ENCODE results near the gene UGT1A9.
"Not testable (repeated sequence)": the region's sequence is repeated elsewhere in the genome, so short reads cannot be mapped to it uniquely, and the experiment has no call there.

Gene UGT1A9

GRCh38 chr2:233671290-233672161 lies at the start of gene UGT1A9:
Gene UGT1A9 (plus strand): TSS chr2:233671898. CDS start chr2:233671935, 37 bp downstream.
- no peak for DNase-seq (ENCODE audit: low spot score)

GRCh38 chr2:233627331-233628025 lies 44.2 kb upstream of the UGT1A9 start:
- no peak for DNase-seq (ENCODE audit: low spot score)

DNA sequence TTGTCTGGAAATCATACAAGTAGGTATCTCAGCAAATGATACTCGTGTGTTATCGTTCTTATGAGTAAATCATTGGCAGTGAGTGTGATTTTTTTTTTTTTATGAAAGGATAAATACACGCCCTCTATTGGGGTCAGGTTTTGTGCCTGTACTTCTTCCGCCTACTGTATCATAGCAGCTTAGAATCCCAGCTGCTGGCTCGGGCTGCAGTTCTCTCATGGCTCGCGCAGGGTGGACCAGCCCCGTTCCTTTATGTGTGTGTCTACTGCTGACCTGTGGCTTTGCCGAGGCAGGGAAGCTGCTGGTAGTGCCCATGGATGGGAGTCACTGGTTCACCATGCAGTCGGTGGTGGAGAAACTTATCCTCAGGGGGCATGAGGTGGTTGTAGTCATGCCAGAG lies 35.4 kb upstream of the UGT1A9 start, which contains the start of gene UGT1A10:
Gene UGT1A10, plus strand, starts transcription at position 143 of the 400 bp plus-strand sequence. Its CDS starts 75 bp downstream, at position 218.
- DNase-seq (ENCODE audit: low spot score), result not testable (repeated sequence)

DNA sequence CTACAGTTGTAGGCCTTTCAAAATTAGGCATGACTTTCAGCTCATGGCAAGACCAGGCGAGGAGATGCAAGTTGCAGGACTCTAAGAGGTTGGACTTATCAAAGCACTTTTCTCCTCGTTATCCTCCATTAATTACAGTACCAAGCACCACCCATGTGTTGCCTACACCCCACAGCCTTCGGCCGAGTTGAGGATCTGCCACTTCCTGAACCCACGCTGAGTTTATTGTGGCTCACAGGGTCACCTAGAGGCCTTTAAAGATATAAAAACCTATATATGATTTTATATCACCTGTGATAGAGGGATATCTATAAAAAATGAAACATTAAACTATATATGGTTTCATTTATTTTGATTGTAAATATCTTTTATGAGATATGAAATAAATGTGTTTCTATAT lies 32.9 kb upstream of the UGT1A9 start:
- no peak for DNase-seq (ENCODE audit: low spot score)

DNA sequence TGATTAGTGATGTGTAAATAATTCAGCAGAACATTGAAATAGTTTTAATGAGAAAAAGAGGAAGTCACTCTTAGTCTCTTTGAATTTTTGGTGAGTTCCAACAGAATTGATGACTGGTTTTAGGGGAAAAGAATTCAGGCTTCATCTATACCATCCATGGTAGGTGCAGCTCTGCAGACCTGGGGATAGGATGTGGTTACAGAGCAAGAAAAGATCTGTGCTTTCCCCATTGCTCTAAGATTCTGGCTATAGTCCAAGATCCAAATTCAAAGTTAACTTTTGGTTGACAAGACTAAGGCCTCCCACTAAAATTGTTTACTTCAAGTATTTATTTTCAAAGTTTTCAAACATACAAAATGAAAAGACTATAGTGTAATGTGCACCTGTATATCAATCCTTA lies 31.8 kb upstream of the UGT1A9 start:
- no peak for DNase-seq (ENCODE audit: low spot score)

DNA sequence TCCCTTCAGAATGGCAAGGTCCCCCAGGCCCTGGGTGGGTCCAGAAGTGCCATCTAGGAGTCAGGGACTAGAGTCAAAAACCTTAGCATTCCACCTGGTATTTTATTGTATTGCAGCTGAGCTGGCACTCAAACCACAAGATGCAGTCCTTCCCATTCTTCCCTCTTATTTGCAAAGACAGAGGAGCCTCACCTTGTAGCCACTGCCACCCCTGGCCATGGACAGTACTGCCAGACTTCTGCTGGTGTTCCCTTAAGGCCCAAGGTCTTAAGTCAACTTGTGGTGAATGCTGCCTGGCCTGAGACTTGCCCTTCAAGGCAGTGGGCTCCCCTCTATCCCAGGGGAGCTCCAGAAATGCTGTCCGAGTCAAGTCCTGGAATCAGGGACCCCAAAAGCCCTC lies 28.6 kb upstream of the UGT1A9 start:
- no peak for DNase-seq (ENCODE audit: low spot score)

GRCh38 chr2:233646033-233646432 lies 25.7 kb upstream of the UGT1A9 start:
- DNase-seq (ENCODE audit: low spot score), result not testable (repeated sequence)

GRCh38 chr2:233650981-233651380 lies 20.7 kb upstream of the UGT1A9 start:
- DNase-seq (ENCODE audit: low spot score), result no peak

DNA sequence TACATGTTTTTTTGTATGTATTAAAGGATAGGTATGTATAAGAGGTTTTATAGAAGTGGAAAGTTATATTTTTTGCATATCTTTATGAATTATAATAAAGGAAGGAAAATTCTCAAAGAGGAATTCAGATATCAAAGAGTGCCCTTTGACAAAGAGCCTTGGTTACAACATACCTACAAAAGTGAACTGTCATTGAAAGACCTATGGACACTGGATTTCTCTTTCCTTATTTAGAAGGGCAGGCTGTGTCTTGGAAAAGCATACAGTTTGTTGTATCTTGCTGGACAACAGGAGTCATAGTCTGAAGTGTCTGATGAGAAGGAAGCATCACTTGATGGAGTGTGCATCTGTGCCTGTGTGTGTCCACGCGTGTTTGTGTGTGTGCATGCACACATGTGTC lies 20.3 kb upstream of the UGT1A9 start:
- DNase-seq (ENCODE audit: low spot score), result no peak

- DNase-seq (ENCODE audit: low spot score), result no peak
These were observed 17.2 kb upstream of the UGT1A9 start for GRCh38 chr2:233654501-233654900.

GRCh38 chr2:233655043-233655442 lies 16.7 kb upstream of the UGT1A9 start:
- DNase-seq (ENCODE audit: low spot score), result no peak

- not testable (repeated sequence) for DNase-seq (ENCODE audit: low spot score)
These were observed 15.8 kb upstream of the UGT1A9 start for GRCh38 chr2:233655943-233656342.

DNA sequence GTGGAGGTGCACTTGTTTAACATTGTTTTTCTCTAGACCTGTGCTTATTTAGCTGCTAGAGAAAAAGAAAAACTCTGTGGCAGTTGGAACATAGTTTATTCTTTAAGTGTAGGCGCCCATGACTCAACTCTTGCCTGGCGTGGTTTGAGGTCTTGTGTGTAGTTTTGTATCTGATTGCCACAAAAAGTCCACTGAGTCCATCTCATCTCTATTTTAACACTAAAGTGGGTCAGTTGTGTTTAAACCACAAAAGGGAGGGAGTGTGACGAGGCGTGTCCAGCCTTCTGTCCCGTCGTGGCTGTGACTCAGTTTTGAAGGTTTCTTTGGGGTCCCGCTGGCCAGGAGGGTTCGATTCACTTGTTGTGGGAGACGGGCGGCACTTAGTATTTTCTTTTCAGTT lies 15.3 kb upstream of the UGT1A9 start:
- DNase-seq (ENCODE audit: low spot score), result no peak

GRCh38 chr2:233658610-233659009 lies 13.1 kb upstream of the UGT1A9 start:
- DNase-seq (ENCODE audit: low spot score), result no peak

GRCh38 chr2:233663911-233664310 lies 7.8 kb upstream of the UGT1A9 start:
- DNase-seq (ENCODE audit: low spot score), result no peak

GRCh38 chr2:233668605-233669260 lies 3.0 kb upstream of the UGT1A9 start:
- DNase-seq (ENCODE audit: low spot score), result no peak

- no peak for DNase-seq (ENCODE audit: low spot score)
These were observed 1.2 kb downstream of the UGT1A9 start for GRCh38 chr2:233672886-233673285.

DNA sequence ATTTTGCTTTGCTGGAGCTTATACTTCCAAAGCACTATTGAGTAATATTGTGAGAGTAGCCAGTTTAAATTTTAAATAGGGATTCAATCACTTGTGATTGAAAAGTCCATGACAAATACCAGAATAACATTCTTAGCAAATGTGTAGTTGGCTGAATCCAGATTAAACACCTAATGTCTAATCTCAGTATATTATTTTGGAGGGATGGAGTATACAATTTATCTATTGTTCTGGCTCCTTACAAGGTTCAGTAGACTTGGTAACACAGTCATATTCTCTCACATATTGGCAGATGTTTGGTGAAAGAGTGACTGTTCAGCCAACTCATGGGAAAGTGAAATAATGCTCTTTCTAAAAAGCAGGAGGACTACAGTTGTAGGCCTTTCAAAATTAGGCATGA lies 2.2 kb downstream of the UGT1A9 start:
- DNase-seq (ENCODE audit: low spot score), result no peak

DNA sequence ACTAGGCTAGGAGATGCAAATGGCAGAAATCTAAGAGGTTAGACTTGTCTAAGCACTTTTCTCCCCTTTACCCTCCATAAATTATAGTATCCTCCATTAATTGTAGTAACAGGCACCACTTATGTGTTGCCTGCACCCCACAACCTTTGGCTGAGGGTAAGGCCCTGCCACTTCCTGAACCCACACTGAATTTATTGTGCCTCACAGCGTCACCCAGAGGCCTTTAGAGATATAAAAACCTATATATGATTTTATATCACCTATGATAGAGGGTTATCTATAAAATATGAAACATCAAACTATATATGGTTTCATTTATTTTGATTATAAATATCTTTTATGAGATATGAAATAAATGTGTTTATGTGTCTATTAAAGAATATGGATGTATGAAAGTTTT lies 2.6 kb downstream of the UGT1A9 start:
- no peak for DNase-seq (ENCODE audit: low spot score)

DNA sequence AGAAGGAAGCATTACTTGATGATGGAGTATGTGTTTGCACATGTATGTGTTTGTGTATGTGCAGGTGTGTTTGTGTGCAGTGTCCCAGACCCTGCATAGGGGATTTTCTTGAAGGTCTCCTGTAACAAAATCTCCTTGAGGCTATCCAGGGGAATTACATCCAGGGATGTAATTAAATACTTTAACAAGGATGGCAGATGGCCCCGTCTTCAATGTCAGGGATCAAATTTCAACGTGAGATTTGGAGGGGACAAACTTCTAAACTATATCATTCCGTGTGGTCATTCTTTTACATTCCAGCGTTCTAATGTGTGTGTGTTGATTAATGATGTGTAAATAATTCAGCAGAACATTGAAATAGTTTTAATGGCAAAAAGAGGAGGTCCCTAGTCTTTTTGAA lies 3.3 kb downstream of the UGT1A9 start:
- no peak for DNase-seq (ENCODE audit: low spot score)

- DNase-seq (ENCODE audit: low spot score), result no peak
These were observed 4.3 kb downstream of the UGT1A9 start for GRCh38 chr2:233676046-233676445.

- DNase-seq (ENCODE audit: low spot score), result no peak
These were observed 7.5 kb downstream of the UGT1A9 start for GRCh38 chr2:233679196-233679595.
